Keratinocyte (primary cell): ENCODE measurements around the gene LRRC73. TPM values are rescaled to one million over a fixed set of nuclear protein-coding genes. Genes with fewer than 3 reads are reported as not detected.

Experiments
- DNase-seq: peaks from one replicate; pipeline ENCODE4 v3.0.0-alpha.2; 2011; ENCODE audit warnings: low read depth, missing footprints, low spot score
- FAIRE-seq: peaks from 2 replicates; lab custom pipeline; 2011; peaks lifted over from hg19 to GRCh38; lab: Jason Lieb, UNC
- H2AFZ ChIP-seq: 2 replicates; pipeline ENCODE4 v1.6.0; 2012; ENCODE audit warnings: low read length, control low read depth, inconsistent platforms; ENCODE audit not compliant: control insufficient read depth
- H3K27ac ChIP-seq: 2 replicates; pipeline ENCODE4 v1.5.1; 2011; ENCODE audit warnings: low read length; ENCODE audit not compliant: control insufficient read depth, insufficient read depth
- H3K27me3 ChIP-seq: 3 replicates; pipeline ENCODE4 v1.6.0; 2011; ENCODE audit warnings: low read length; ENCODE audit not compliant: control insufficient read depth, insufficient read depth; ENCODE audit errors: extremely low read depth
- H3K36me3 ChIP-seq, 2 experiments: 2 replicates in 1 of 2; 3 replicates in 1 of 2; pipeline ENCODE4 v1.5.1; 2011; ENCODE audit warnings: low read length in 2 of 2, mild to moderate bottlenecking in 1 of 2; ENCODE audit not compliant: control insufficient read depth in 2 of 2, insufficient read depth in 2 of 2; ENCODE audit errors: extremely low read depth in 1 of 2
- H3K4me1 ChIP-seq: 3 replicates; pipeline ENCODE4 v1.5.1; 2011; ENCODE audit warnings: low read length; ENCODE audit not compliant: control insufficient read depth, insufficient read depth; ENCODE audit errors: extremely low read depth
- H3K4me2 ChIP-seq: 3 replicates; pipeline ENCODE4 v1.6.0; 2011; ENCODE audit warnings: low read depth, low read length; ENCODE audit not compliant: control insufficient read depth, insufficient read depth; ENCODE audit errors: extremely low read depth
- H3K4me3 ChIP-seq, 3 experiments: fragments of 200-600 bp in 1 of 3; sonication (generic) in 1 of 3; 2 replicates in 2 of 3; 3 replicates in 1 of 3; pipeline ENCODE4 v1.5.1; 2011 to 2016; ENCODE audit warnings: low read length in 3 of 3, mild to moderate bottlenecking in 3 of 3, control low read depth in 2 of 3, inconsistent platforms in 1 of 3, low read depth in 1 of 3, mixed read lengths in 1 of 3, mixed run types in 1 of 3, moderate library complexity in 1 of 3; ENCODE audit not compliant: control insufficient read depth in 2 of 3, insufficient read depth in 2 of 3; ENCODE audit errors: extremely low read depth in 1 of 3
- H3K79me2 ChIP-seq: 2 replicates; pipeline ENCODE4 v1.6.0; 2012; ENCODE audit warnings: low read length; ENCODE audit not compliant: control insufficient read depth, insufficient read depth
- H3K9ac ChIP-seq: 3 replicates; pipeline ENCODE4 v1.6.0; 2011; ENCODE audit warnings: low read length; ENCODE audit not compliant: control insufficient read depth, insufficient read depth; ENCODE audit errors: extremely low read depth
- H3K9me1 ChIP-seq: 3 replicates; pipeline ENCODE4 v1.6.0; 2011; ENCODE audit warnings: low read length; ENCODE audit not compliant: control insufficient read depth, insufficient read depth; ENCODE audit errors: extremely low read depth
- H3K9me3 ChIP-seq: 2 replicates; pipeline ENCODE4 v1.5.1; 2012; ENCODE audit warnings: low read depth, low read length; ENCODE audit not compliant: control insufficient read depth
- H4K20me1 ChIP-seq: 3 replicates; pipeline ENCODE4 v1.6.0; 2011; ENCODE audit warnings: low read length; ENCODE audit not compliant: control insufficient read depth, insufficient read depth; ENCODE audit errors: extremely low read depth
- EZH2 ChIP-seq: IDR thresholded peaks from one replicate; pipeline ENCODE4 v1.6.1; 2012; ENCODE audit warnings: inconsistent platforms, mild to moderate bottlenecking, low read length, moderate library complexity
- dilution Hi-C: fragments of 300-500 bp; cut with MboI; formaldehyde crosslinking; loops from one replicate; pipeline ENCODE4 v1.7.0; 2020; ENCODE audit warnings: low sequenced_read_pairs; ENCODE audit not compliant: extremely low pct_ligation_motif_present
- polyA plus RNA-seq, 5 experiments: library from polyadenylated mRNA; depleted of rRNA in 3 of 5; stranded (reverse) in 3 of 5; stranded (forward) in 1 of 5; unstranded in 1 of 5; fragments of >200 nt; gene quantifications; 1 replicate in 1 of 5; 2 replicates in 3 of 5; 3 replicates in 1 of 5; pipeline versions ENCODE4 v1.2.1 to v1.2.3, GENCODE V29; 2011 to 2012; ENCODE audit warnings: missing spikeins in 2 of 5, low read depth in 1 of 5, low replicate concordance in 1 of 5
- TF ChIP-seq, protein P1 (sequence below), 3 experiments: IDR thresholded peaks in 1 of 3; conservative IDR thresholded peaks in 1 of 3; optimal IDR thresholded peaks in 1 of 3; 2 replicates in 2 of 3; 3 replicates in 1 of 3; pipeline versions ENCODE3 to v1.5.1; 2011; ENCODE audit warnings: low read length in 3 of 3, mild to moderate bottlenecking in 3 of 3, moderate library complexity in 2 of 3, control low read depth in 1 of 3, inconsistent platforms in 1 of 3; ENCODE audit not compliant: insufficient read depth in 2 of 3; ENCODE audit errors: extremely low read depth in 1 of 3

Gene LRRC73
- polyA plus RNA-seq, 1 donor (not counting 4 experiments of a cell fraction or from before 2014, with no cell fraction given), result 0.16 TPM

- DNase-seq (no peak), FAIRE-seq (no peak)
- no peak overlapping the region for H3K4me2 ChIP-seq
- no peak overlapping the region for H2AFZ ChIP-seq
- no peak overlapping the region for H3K9ac ChIP-seq
- peaks cover 14% of the 10 kb centered on the region for H3K4me1 ChIP-seq
- TF ChIP-seq, protein P1, sequence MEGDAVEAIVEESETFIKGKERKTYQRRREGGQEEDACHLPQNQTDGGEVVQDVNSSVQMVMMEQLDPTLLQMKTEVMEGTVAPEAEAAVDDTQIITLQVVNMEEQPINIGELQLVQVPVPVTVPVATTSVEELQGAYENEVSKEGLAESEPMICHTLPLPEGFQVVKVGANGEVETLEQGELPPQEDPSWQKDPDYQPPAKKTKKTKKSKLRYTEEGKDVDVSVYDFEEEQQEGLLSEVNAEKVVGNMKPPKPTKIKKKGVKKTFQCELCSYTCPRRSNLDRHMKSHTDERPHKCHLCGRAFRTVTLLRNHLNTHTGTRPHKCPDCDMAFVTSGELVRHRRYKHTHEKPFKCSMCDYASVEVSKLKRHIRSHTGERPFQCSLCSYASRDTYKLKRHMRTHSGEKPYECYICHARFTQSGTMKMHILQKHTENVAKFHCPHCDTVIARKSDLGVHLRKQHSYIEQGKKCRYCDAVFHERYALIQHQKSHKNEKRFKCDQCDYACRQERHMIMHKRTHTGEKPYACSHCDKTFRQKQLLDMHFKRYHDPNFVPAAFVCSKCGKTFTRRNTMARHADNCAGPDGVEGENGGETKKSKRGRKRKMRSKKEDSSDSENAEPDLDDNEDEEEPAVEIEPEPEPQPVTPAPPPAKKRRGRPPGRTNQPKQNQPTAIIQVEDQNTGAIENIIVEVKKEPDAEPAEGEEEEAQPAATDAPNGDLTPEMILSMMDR (optimal IDR thresholded peaks at IDR 0.05 in 1 of 3, IDR thresholded peaks at IDR 0.05 in 1 of 3, conservative IDR thresholded peaks at IDR 0.05 in 1 of 3; ENCODE audit: extremely low read depth in 1 of 3, insufficient read depth in 2 of 3, low read length in 3 of 3), result no peak
- TF ChIP-seq EZH2, result no peak
- peaks cover 27 to 31% of the 10 kb centered on the region in 2 experiments for H3K36me3 ChIP-seq
- H4K20me1 ChIP-seq, result no peaks in the 10 kb centered on the region
- dilution Hi-C loops, result no loop called here
- H3K27ac ChIP-seq, result no peak overlapping the region
- peaks cover 10% of the 10 kb centered on the region for H3K27me3 ChIP-seq
- no peaks in the 10 kb centered on the region for H3K79me2 ChIP-seq
- no peaks in the 10 kb centered on the region for H3K9me1 ChIP-seq
- no peak overlapping the region for H3K4me3 ChIP-seq
- H3K9me3 ChIP-seq, result no peaks in the 10 kb centered on the region
Observed at GRCh38 chr6:43505718-43506117, 4.4 kb downstream of the LRRC73 start.

GRCh38 chr6:43504756-43505593, 5.2 kb downstream of the LRRC73 start:
- Histone ChIP-seq H3K4me1 (peaks cover 9% of the 10 kb centered on the region), H3K27me3 (peaks cover 10% of the 10 kb centered on the region), H3K4me2 (no peak overlapping the region), H3K79me2 (no peaks in the 10 kb centered on the region), H3K4me3 (no peak overlapping the region), H2AFZ (no peak overlapping the region), H3K9ac (no peak overlapping the region), H3K9me3 (no peaks in the 10 kb centered on the region), H3K36me3 (peaks cover 33 to 37% of the 10 kb centered on the region in 2 experiments), H3K27ac (no peak overlapping the region), H3K9me1 (no peaks in the 10 kb centered on the region), H4K20me1 (no peaks in the 10 kb centered on the region)
- FAIRE-seq (no peak), DNase-seq (no peak)
- TF ChIP-seq, protein P1 (optimal IDR thresholded peaks at IDR 0.05 in 1 of 3, IDR thresholded peaks at IDR 0.05 in 1 of 3, conservative IDR thresholded peaks at IDR 0.05 in 1 of 3; ENCODE audit: extremely low read depth in 1 of 3, insufficient read depth in 2 of 3, low read length in 3 of 3), result no peak
- TF ChIP-seq EZH2, result no peak
- dilution Hi-C loops, result no loop called here
